VCaP (cell line): ENCODE measurements around the gene PLCG2.

Experiments used
- H3K27ac ChIP-seq: fragments of 450-650 bp; 2 replicates; pipeline ENCODE4 v1.5.1; 2017
- TF ChIP-seq, protein P1 (sequence below): fragments of 450-650 bp; conservative IDR thresholded peaks from 2 replicates; pipeline ENCODE4 v1.5.1; 2017; ENCODE audit warnings: mild to moderate bottlenecking, moderate library complexity

Gene PLCG2

DNA sequence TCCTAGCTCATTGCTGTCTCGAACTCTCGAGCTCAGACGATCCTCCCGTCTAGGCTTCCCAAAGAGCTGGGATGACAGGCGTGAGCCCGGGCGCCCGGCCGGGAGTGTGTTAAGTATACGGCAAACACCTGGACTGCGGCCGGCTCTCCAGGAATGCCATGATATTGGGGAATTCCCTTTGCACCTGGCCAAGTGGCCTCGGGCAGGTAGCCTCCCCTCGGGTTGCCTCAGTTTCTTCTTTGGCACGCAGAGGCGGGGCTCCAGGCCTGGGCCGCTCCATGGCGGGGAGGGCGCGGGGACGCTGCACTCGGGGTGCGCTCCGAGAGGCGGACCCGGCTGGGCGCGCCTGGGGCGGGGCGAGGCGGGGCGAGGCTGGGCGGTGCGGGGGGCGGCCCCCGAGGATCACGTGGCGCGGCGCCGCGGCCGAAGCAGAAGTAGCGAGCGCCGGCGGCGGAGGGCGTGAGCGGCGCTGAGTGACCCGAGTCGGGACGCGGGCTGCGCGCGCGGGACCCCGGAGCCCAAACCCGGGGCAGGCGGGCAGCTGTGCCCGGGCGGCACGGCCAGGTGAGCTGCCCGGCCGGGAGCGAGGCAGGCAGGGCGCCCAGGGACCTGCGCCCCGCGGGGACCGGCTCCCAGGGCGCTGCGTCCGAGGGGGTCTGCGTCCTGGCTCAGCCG is at the start of gene PLCG2:
Gene PLCG2, plus strand, starts transcription at position 431 of the 675 bp plus-strand sequence. CDS start 6,699 bp downstream, outside the sequence.
- TF ChIP-seq, protein P1, sequence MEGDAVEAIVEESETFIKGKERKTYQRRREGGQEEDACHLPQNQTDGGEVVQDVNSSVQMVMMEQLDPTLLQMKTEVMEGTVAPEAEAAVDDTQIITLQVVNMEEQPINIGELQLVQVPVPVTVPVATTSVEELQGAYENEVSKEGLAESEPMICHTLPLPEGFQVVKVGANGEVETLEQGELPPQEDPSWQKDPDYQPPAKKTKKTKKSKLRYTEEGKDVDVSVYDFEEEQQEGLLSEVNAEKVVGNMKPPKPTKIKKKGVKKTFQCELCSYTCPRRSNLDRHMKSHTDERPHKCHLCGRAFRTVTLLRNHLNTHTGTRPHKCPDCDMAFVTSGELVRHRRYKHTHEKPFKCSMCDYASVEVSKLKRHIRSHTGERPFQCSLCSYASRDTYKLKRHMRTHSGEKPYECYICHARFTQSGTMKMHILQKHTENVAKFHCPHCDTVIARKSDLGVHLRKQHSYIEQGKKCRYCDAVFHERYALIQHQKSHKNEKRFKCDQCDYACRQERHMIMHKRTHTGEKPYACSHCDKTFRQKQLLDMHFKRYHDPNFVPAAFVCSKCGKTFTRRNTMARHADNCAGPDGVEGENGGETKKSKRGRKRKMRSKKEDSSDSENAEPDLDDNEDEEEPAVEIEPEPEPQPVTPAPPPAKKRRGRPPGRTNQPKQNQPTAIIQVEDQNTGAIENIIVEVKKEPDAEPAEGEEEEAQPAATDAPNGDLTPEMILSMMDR: no peak
- H3K27ac ChIP-seq: no peak within 1 kb of the TSS

DNA sequence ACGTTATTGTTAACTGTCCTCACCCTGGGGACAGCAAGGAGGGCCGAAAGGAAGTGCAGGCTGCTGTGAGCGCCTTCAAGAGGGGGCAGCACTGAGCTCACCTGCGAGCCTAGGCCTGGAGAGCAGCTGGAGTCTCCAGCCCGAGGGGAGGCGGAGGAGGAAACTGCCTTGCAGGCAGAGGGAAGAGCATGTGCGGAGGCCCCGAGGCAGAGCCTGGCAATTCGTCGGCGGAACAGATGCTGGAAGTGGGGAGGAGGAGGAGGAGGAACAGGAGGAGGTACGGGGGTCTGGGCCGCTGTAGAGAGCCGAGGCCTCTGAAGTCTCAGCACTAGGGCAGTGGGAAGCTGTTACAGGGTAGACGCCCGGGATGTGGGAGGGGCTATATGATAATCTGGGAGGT is 49.6 kb upstream of the PLCG2 start:
- no peak overlapping the region for H3K27ac ChIP-seq
- TF ChIP-seq, protein P1: no peak

DNA sequence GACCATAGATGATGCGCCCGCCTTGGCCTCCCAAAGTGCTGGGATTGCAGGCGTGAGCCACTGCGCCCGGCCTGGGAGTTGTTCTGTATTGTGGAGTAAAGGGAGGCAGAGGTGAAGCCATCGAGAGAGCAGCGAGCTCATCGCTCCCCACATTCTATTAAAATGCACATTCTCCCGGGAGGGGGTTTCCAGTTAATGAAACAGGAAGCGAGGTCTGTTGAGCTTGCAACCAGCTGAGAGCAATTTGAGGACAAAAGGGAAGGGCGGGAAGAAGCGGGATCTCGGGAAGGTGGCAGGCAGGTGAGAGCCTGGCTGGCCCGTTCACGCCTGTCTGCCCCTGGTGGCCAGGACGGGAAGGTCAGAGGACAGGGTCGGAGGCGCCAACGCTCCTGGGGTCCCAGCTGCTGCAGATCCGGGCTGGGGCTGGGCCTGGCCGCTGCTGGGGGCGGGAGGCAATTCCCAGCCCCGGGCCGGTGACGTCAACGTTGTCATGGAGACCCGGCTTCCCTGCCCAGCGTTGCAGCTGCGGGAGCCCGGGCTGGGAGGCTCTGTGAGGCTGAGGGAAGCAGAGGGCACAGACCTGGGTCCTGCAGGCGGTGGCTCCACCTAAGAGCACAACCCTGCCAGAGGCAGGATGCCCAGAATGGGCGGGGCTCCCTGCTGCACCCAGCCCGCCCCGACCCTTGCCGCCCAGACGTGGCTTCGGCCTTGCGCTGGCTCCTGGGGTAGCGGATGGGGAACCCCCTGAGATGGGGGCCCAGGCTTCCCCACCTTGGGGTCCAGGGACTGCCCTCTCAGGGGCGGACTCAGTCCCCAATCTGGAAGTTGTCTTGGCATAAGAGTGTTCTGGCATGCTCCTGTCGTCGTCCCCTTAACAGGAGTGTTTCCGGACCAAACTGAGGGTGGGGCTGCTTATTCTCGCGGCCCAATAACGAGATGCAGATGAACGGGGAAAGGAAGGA is 48.7 kb upstream of the PLCG2 start:
- no peak overlapping the region for H3K27ac ChIP-seq
- TF ChIP-seq, protein P1: peak; percentile 72

DNA sequence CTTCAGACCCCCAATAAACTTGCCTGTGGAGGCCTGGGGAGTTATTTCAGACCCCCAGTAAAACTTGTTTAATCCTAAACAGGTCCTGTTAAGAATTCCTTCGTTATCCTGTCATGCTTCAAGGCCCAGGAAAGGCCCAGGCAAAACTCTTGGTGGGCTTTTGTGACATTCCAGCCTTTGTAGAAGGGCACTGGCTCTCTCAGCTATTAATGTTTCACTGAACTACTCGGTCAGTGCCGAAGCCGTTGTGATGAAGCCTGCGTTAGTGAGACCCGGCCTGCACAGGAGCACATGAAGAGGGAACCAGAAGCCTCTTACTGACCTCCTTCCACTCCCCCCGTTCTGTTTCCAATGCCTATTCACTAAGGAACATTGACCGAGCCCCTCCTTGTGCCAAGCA is 47.4 kb upstream of the PLCG2 start:
- no peak overlapping the region for H3K27ac ChIP-seq
- TF ChIP-seq, protein P1: no peak

DNA sequence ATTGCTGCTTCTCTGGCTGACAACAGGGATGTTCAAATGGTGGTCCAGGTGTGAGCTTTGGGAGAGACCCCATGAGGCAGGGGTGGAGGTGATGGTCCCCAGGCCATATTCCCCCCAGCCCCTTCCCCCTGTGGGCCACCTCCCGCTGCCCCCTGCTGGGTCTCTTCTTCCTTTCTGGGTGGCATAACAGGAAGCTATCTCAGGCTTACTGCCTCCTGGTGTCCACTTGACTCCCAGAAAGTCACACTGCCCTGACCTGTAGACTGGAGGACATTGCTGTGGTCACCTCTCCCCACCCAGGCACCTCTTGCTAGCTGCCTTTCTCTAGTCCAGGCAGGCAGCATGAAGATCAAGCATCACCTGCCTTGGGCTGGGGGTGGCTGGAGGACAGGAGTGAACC is 46.4 kb upstream of the PLCG2 start:
- H3K27ac ChIP-seq: no peak overlapping the region
- TF ChIP-seq, protein P1: no peak

DNA sequence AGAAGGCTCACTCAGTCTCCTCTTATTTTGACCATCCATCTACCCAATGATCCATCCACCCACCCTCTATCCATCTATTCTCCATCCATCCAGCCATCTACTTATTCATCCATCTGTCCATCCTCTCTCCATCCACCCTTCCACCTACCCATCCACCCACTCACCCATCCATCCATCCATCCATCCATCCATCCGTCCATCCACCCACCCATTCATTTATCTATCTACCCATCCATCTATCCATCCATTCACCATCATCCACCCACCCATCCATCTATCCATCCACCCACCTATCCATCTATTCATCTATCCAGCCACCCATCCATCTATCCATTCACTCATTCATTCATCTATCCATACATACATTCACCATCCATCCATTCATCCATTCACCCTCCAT is 45.8 kb upstream of the PLCG2 start:
- TF ChIP-seq, protein P1: no peak
- H3K27ac ChIP-seq: no peak overlapping the region
